Heart left ventricle (tissue), 16 donors: ENCODE measurements around the gene PAK1. TPM values are rescaled to one million over a fixed set of nuclear protein-coding genes. Genes with fewer than 3 reads are reported as not detected.

Experiments used
- ATAC-seq, 4 donors: fragments of 200-7000 bp; cut with Tn5 transposase; one replicate each; pipeline ENCODE4 v1.9.1; 2020 to 2022; ENCODE audit warnings: moderate library complexity in 4 of 4, mild to moderate bottlenecking in 3 of 4, moderate number of reproducible peaks in 1 of 4
- DNase-seq, 5 donors: peaks; one replicate each; pipeline ENCODE4 v3.0.0-alpha.2; 2020
- H3K27ac ChIP-seq, 12 donors: fragments of 200-600 bp; sonication (generic) in 4 of 12; one replicate each; pipeline versions ENCODE4 v1.5.0 to v1.8.0; 2016 to 2022; ENCODE audit warnings: mild to moderate bottlenecking in 2 of 12
- H3K27me3 ChIP-seq, 9 donors: fragments of 200-600 bp; sonication (generic) in 2 of 9; one replicate each; pipeline versions ENCODE4 v1.5.1 to v1.8.0; 2016 to 2022; ENCODE audit warnings: mild to moderate bottlenecking in 3 of 9
- H3K36me3 ChIP-seq, 9 donors: fragments of 200-600 bp; sonication (generic) in 2 of 9; one replicate each; pipeline versions ENCODE4 v1.5.0 to v1.8.0; 2018 to 2022; ENCODE audit warnings: mild to moderate bottlenecking in 2 of 9
- H3K4me1 ChIP-seq, 12 donors: fragments of 200-600 bp; sonication (generic) in 4 of 12; one replicate each; pipeline versions ENCODE4 v1.5.0 to v1.8.0; 2016 to 2022; ENCODE audit warnings: mild to moderate bottlenecking in 3 of 12
- H3K4me3 ChIP-seq, 12 donors: fragments of 200-600 bp; sonication (generic) in 4 of 12; one replicate each; pipeline versions ENCODE4 v1.5.0 to v1.8.0; 2017 to 2022; ENCODE audit warnings: mild to moderate bottlenecking in 9 of 12, moderate library complexity in 4 of 12
- H3K9me3 ChIP-seq, 12 donors: fragments of 200-600 bp; sonication (generic) in 4 of 12; one replicate each; pipeline versions ENCODE4 v1.5.0 to v1.8.0; 2016 to 2022; ENCODE audit warnings: mild to moderate bottlenecking in 1 of 12
- CTCF ChIP-seq, 12 donors: fragments of 200-600 bp; sonication (generic) in 4 of 12; IDR thresholded peaks; one replicate each; pipeline versions ENCODE4 v1.5.0 to v1.8.0; 2018 to 2022; ENCODE audit warnings: antibody characterized with exemption in 12 of 12, mild to moderate bottlenecking in 5 of 12
- POLR2A ChIP-seq, 2 donors: fragments of 450-650 bp; IDR thresholded peaks; one replicate each; pipeline ENCODE4 v1.6.1; 2017; ENCODE audit warnings: antibody characterized with exemption in 2 of 2, mild to moderate bottlenecking in 2 of 2, moderate library complexity in 2 of 2
- WGBS, 4 donors: extraction: QIAGEN DNeasy Blood & Tissue Kit in 2 of 4; methylation state at CpG; one replicate each; pipeline versions ENCODE4 v1.1.5 to v1.1.7; 2013 to 2018; 5-methylcytosine and 5-hydroxymethylcytosine counted together
- intact Hi-C, 10 donors: fragments of 100-400 bp; cut with DNase I; formaldehyde crosslinking; loops; one replicate each; pipeline versions ENCODE4 v1.11.1 to v1.14.2; 2022
- polyA plus RNA-seq, 2 donors: library from polyadenylated mRNA; stranded (reverse); fragments of 200-250 nt; gene quantifications; one replicate each; pipeline ENCODE4 v1.2.3, GENCODE V29; 2013
- total RNA-seq, 9 donors: library from RNA; depleted of rRNA in 2 of 9; stranded (reverse); fragments of >200 nt in 2 of 9; fragmentation: NEBNext Ultra II Directional in 3 of 9; extraction: Animal tissue kit (Norgen Biotek cat#: 25700) in 3 of 9; gene quantifications; one replicate each; pipeline versions ENCODE4 v1.1.0 to v1.2.4, GENCODE V29; 2016 to 2023
- donor health status: ischemic (EF 13 %, LVEDD 7.1; RV severe dilation, severe dysfunction).
- donor health status: healthy with polysubstance abuse.
- donor health status: DM: no; HTN: yes; CAD: no.
- donor health status: DM: no; HTN: no; CAD: no.
- donor health status: ischemic (EF 25% LVEDD 6.9; RV normal size, moderate dysfunction).
- donor health status: ischemic (EF 25% LVEDD 5.7; RV mildly dilated, moderate dysfunction).
- donor health status: healthy.
- donor health status: DM: yes; HTN: yes; CAD: no.
- donor health status: ischemic (EF 35%, LVEDD 5.7; RV mildly dilated, moderate dysfunction).
- donor health status: nonischemic (EF 11% LVEDD 7.7; RV severe dilation, severe dysfunction).
- donor health status: DM: yes; HTN: yes; CAD: no.
- donor health status: PGD.
- donor health status: ischemic (EF 29% LVEDD 5.4; RV normal size, mild dysfunction).
- donor health status: nonischemic (EF 23%, LVEDD 6.1; RV moderate dilation, normal function).

The PAK1 gene
- total and polyA plus RNA-seq, 11 donors: 2.1 to 25.4 (median 5.9) TPM

- H3K27ac ChIP-seq: no peak overlapping the region
- H3K9me3 ChIP-seq: no peaks in the 10 kb centered on the region
- peaks cover 0 to 13% (median 0%) of the 10 kb centered on the region in 9 donors for H3K27me3 ChIP-seq
- no peak for ATAC-seq
- TF ChIP-seq CTCF (IDR thresholded peaks at IDR 0.05) (no peak), POLR2A (IDR thresholded peaks at IDR 0.05) (no peak)
- DNase-seq: no peak
- H3K4me1 ChIP-seq: peaks cover 0 to 17% (median 2%) of the 10 kb centered on the region in 12 donors
- no peaks in the 10 kb centered on the region for H3K36me3 ChIP-seq
- no peak overlapping the region for H3K4me3 ChIP-seq
- intact Hi-C loops: loop anchor here in 1 of 10 donors (10.0 kb wide), 1 partner anchor 56 kb away; no protein-coding TSS in a partner anchor
- 77 to 87% (median 84%) methylated on average over 5 of the region's 5 CpGs for WGBS, 4 donors
These were observed 2.9 kb downstream of the PAK1 start for GRCh38 chr11:77470971-77471370.

DNA sequence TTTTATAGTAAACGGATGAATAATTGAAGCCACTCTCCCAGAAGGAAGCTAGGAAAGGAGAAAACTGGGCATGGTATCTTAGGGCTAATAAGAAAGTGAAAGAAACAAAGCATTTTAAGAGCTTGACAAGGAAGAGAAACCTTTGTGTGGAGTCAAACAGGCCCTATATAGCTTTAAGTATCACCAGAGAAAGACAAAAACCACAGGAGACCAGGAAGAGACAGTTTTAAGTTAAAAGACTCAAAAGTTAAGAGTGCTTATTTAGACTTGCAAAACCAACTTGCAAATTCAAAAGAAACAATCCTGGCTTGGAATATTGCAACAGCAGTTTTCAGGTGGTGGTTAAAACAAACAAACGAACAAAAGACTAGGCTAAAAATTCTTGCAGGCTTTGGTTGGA, 3.4 kb downstream of the PAK1 start:
- H3K4me1 ChIP-seq: peaks cover 0 to 17% (median 2%) of the 10 kb centered on the region in 12 donors
- intact Hi-C loops: loop anchor here in 1 of 10 donors (10.0 kb wide), 1 partner anchor 56 kb away; no protein-coding TSS in a partner anchor
- no peak for TF ChIP-seq POLR2A (IDR thresholded peaks at IDR 0.05)
- no peak for TF ChIP-seq CTCF (IDR thresholded peaks at IDR 0.05)
- H3K27ac ChIP-seq: no peak overlapping the region
- 84 to 89% (median 88%) methylated on average over 2 of the region's 2 CpGs for WGBS, 4 donors
- no peaks in the 10 kb centered on the region for H3K36me3 ChIP-seq
- H3K9me3 ChIP-seq: no peaks in the 10 kb centered on the region
- peaks cover 0 to 13% (median 0%) of the 10 kb centered on the region in 9 donors for H3K27me3 ChIP-seq
- no peak for DNase-seq
- ATAC-seq: no peak
- H3K4me3 ChIP-seq: no peak overlapping the region

GRCh38 chr11:77468527-77468926, 5.4 kb downstream of the PAK1 start:
- DNase-seq (no peak), ATAC-seq (no peak)
- WGBS, 4 donors: 74 to 85% (median 80%) methylated on average over 1 of the region's 1 CpG
- Histone ChIP-seq H3K36me3 (no peaks in the 10 kb centered on the region), H3K4me3 (no peak overlapping the region), H3K9me3 (no peaks in the 10 kb centered on the region), H3K27ac (no peak overlapping the region), H3K4me1 (peaks cover 0 to 9% (median 2%) of the 10 kb centered on the region in 12 donors), H3K27me3 (peaks cover 0 to 5% (median 0%) of the 10 kb centered on the region in 9 donors)
- intact Hi-C loops: no loop called here
- no peak for TF ChIP-seq POLR2A (IDR thresholded peaks at IDR 0.05)
- TF ChIP-seq CTCF (IDR thresholded peaks at IDR 0.05): peak in 3 of 12 donors; percentile 9 to 36 (median 33)

DNA sequence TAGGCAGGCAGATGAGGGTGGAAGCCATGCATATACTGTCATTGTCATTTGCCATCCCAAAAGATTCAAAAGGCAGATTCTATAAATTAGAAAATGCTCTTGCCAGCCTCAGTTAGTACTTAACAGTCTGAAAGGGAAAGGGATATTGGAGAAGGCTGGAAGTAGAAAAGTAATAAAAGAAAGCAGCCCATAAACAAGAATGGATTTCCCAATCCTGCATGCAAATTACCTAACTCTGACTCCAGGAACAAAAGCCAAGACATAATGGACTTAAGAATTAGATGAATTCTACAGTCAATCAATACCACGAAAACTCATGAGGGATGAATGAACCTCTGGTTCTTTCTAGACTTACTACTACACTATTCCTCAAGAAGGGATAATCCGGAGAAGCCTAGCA, 5.9 kb downstream of the PAK1 start:
- DNase-seq (no peak), ATAC-seq (no peak)
- peaks cover 0 to 4% (median 0%) of the 10 kb centered on the region in 12 donors for H3K4me1 ChIP-seq
- no peak overlapping the region for H3K4me3 ChIP-seq
- intact Hi-C loops: no loop called here
- H3K9me3 ChIP-seq: no peaks in the 10 kb centered on the region
- no peaks in the 10 kb centered on the region for H3K27me3 ChIP-seq
- TF ChIP-seq POLR2A (IDR thresholded peaks at IDR 0.05): no peak
- no peak for TF ChIP-seq CTCF (IDR thresholded peaks at IDR 0.05)
- no peak overlapping the region for H3K27ac ChIP-seq
- 84 to 89% (median 85%) methylated on average over 2 of the region's 2 CpGs for WGBS, 4 donors
- no peaks in the 10 kb centered on the region for H3K36me3 ChIP-seq
